MM.1S (cell line): ENCODE data around the gene BRPF3.

Experiments used
- CTCF ChIP-seq: fragments of 300-600 bp; sonication (generic); IDR thresholded peaks from 2 replicates; pipeline ENCODE4 v1.5.1; 2016; ENCODE audit warnings: antibody characterized with exemption, low read length, mixed read lengths
- EZH2phosphoT487 ChIP-seq: fragments of 300-600 bp; sonication (generic); IDR thresholded peaks from 2 replicates; pipeline ENCODE4 v1.6.1; 2018; ENCODE audit warnings: antibody characterized with exemption, low read length

DNA sequence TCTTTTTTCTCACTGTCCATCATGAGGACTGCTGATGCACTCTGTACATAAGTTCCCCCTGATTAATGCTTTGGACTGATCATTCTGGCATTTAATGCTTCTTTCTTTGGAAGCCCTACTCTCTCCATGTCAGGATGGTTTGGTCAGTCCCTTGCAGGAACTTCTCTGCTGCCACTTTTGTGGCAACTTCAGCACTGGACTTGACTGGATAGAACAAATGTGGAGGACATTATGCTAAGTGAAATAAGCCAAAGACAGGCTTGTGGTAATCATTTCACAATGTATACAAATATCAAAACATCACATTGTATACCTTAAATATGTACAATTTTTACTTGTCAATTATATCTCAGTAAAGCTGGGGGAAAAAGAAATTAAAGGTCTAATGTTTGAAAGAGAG, 12.2 kb upstream of the BRPF3 start:
- TF ChIP-seq CTCF (no peak), EZH2phosphoT487 (no peak)
